Naive thymus-derived CD4-positive, alpha-beta T cell (primary cell): Measurements from ENCODE around the gene LRP6. TPM values are rescaled to one million over a fixed set of nuclear protein-coding genes. Genes with fewer than 3 reads are reported as not detected.

Experiments
- ATAC-seq: fragments of 150-1000 bp; cut with Tn5 transposase; 2 replicates; pipeline ENCODE4 v1.10.0; 2021; ENCODE audit warnings: mild to moderate bottlenecking, moderate library complexity
- CTCF ChIA-PET: fragments of 350-600 bp; sonication (Branson Sonifier 250); formaldehyde crosslinking; loops from one replicate; lab custom pipeline; 2021; ENCODE audit warnings: antibody characterized with exemption; lab: Charles Lee
- POLR2A ChIA-PET: fragments of 350-600 bp; sonication (Branson Sonifier 250); formaldehyde crosslinking; loops from one replicate; lab custom pipeline; 2021; ENCODE audit warnings: antibody characterized with exemption, inconsistent platforms; lab: Charles Lee
- DNase-seq, 9 donors: peaks; one replicate each; pipeline versions ENCODE4 v3.0.0 to v3.0.0-alpha.2; 2020 to 2022; ENCODE audit warnings: mixed read lengths in 1 of 9
- H3K27ac ChIP-seq: one replicate; pipeline ENCODE4 v1.7.0; 2013; ENCODE audit warnings: mild to moderate bottlenecking, low read depth, low read length, moderate library complexity
- H3K27me3 ChIP-seq, 2 donors: one replicate each; pipeline ENCODE4 v1.7.0; 2013; ENCODE audit warnings: low read length in 2 of 2, mild to moderate bottlenecking in 2 of 2, moderate library complexity in 2 of 2; ENCODE audit not compliant: control insufficient read depth in 2 of 2, insufficient read depth in 2 of 2
- H3K36me3 ChIP-seq, 3 experiments: 1 replicate in 2 of 3; 2 replicates in 1 of 3; pipeline ENCODE4 v1.7.0; 2013; ENCODE audit warnings: low read length in 3 of 3, mild to moderate bottlenecking in 3 of 3, moderate library complexity in 1 of 3; ENCODE audit not compliant: insufficient read depth in 3 of 3, control insufficient read depth in 2 of 3
- H3K4me1 ChIP-seq, 2 donors: one replicate each; pipeline ENCODE4 v1.7.0; 2013; ENCODE audit warnings: low read length in 2 of 2, mild to moderate bottlenecking in 2 of 2, moderate library complexity in 1 of 2; ENCODE audit not compliant: control insufficient read depth in 2 of 2, insufficient read depth in 2 of 2
- H3K4me3 ChIP-seq: 2 replicates; pipeline ENCODE4 v1.7.0; 2013; ENCODE audit warnings: mild to moderate bottlenecking, low read length
- H3K9me3 ChIP-seq, 3 experiments: 1 replicate in 2 of 3; 2 replicates in 1 of 3; pipeline ENCODE4 v1.7.0; 2013; ENCODE audit warnings: low read length in 3 of 3; ENCODE audit not compliant: control insufficient read depth in 2 of 3
- H3K27ac Mint-ChIP-seq, 9 donors: one replicate each; pipeline ENCODE4 v1.8.0; 2020 to 2022; ENCODE audit warnings: mixed read lengths in 9 of 9, mild to moderate bottlenecking in 8 of 9, moderate library complexity in 5 of 9, inconsistent platforms in 2 of 9
- H3K27me3 Mint-ChIP-seq, 5 donors: one replicate each; pipeline ENCODE4 v1.8.0; 2021 to 2022; ENCODE audit warnings: mixed read lengths in 5 of 5, mild to moderate bottlenecking in 1 of 5
- H3K36me3 Mint-ChIP-seq, 5 donors: one replicate each; pipeline ENCODE4 v1.8.0; 2020 to 2022; ENCODE audit warnings: mixed read lengths in 5 of 5, mild to moderate bottlenecking in 3 of 5, inconsistent platforms in 1 of 5
- H3K4me1 Mint-ChIP-seq, 7 donors: one replicate each; pipeline ENCODE4 v1.8.0; 2020 to 2022; ENCODE audit warnings: mixed read lengths in 7 of 7, mild to moderate bottlenecking in 3 of 7, inconsistent platforms in 1 of 7
- H3K4me3 Mint-ChIP-seq, 10 donors: one replicate each; pipeline ENCODE4 v1.8.0; 2020 to 2022; ENCODE audit warnings: mild to moderate bottlenecking in 10 of 10, mixed read lengths in 10 of 10, moderate library complexity in 6 of 10, inconsistent platforms in 2 of 10
- H3K9me3 Mint-ChIP-seq, 11 donors: one replicate each; pipeline ENCODE4 v1.8.0; 2020 to 2022; ENCODE audit warnings: mixed read lengths in 11 of 11, mild to moderate bottlenecking in 4 of 11, inconsistent platforms in 1 of 11, moderate library complexity in 1 of 11
- intact Hi-C, 2 donors: fragments of 100-400 bp; cut with micrococcal nuclease; formaldehyde crosslinking; loops; one replicate each; pipeline ENCODE4 v1.15.1; 2023
- polyA plus RNA-seq, 2 donors: library from polyadenylated mRNA; unstranded; fragments of 300-500 nt; fragmentation: Illumina TruSeq; gene quantifications; one replicate each; pipeline ENCODE4 v1.2.3, GENCODE V29; 2021
- total RNA-seq, 6 experiments: library from RNA in 5 of 6; stranded (reverse) in 5 of 6; gene quantifications; 1 replicate in 5 of 6; 2 replicates in 1 of 6; pipeline ENCODE4 v1.2.3 and lab custom pipeline; 2021 to 2026

The LRP6 gene
- total and polyA plus RNA-seq, 7 experiments from 2014 or later, result 1.6 to 12.6 (median 5.2) TPM

DNA sequence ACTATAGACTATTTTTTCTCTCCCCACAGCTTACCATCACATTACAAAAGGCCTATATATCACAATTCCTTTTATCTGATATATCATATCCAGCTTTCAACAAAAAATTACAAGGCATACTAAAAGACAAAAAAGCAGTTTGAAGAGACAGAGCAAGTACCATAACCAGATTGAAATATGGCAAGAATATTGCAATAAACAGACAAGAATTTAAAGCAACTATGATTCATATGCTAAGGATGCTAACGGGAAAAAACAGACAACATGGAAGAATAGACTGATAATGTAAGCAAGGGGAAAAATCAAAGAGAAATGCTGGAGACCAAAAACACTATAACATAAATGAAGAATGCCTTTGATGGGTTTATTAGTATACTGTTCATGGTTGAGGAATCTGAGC lies 40.7 kb downstream of the LRP6 start:
- Histone ChIP-seq H3K36me3 (no peaks in the 10 kb centered on the region), H3K9me3 (peaks cover 0 to 3% (median 0%) of the 10 kb centered on the region in 3 experiments), H3K4me3 (no peak overlapping the region), H3K4me1 (no peaks in the 10 kb centered on the region), H3K27me3 (no peaks in the 10 kb centered on the region), H3K27ac (no peak overlapping the region)
- CTCF ChIA-PET, result no interaction called here
- ATAC-seq, result no peak
- intact Hi-C loops, result no loop called here
- Mint-ChIP-seq H3K36me3 (peaks cover 0 to 16% (median 8%) of the 10 kb centered on the region in 5 donors), H3K4me3 (no peak overlapping the region), H3K27ac (no peak overlapping the region), H3K27me3 (peaks cover 0 to 30% (median 0%) of the 10 kb centered on the region in 5 donors), H3K9me3 (peaks cover 0 to 23% (median 8%) of the 10 kb centered on the region in 11 donors), H3K4me1 (peaks cover 0 to 28% (median 9%) of the 10 kb centered on the region in 7 donors)
- DNase-seq, result no peak
- POLR2A ChIA-PET, result no interaction called here

GRCh38 chr12:12224240-12224940 lies 42.5 kb downstream of the LRP6 start:
- DNase-seq, result no peak
- peaks cover 0 to 28% (median 13%) of the 10 kb centered on the region in 7 donors for H3K4me1 Mint-ChIP-seq
- no peak for ATAC-seq
- no peak overlapping the region for H3K4me3 Mint-ChIP-seq
- Histone ChIP-seq H3K4me1 (no peaks in the 10 kb centered on the region), H3K9me3 (peaks cover 0 to 3% (median 0%) of the 10 kb centered on the region in 3 experiments), H3K27me3 (no peaks in the 10 kb centered on the region), H3K36me3 (no peaks in the 10 kb centered on the region), H3K4me3 (no peak overlapping the region), H3K27ac (no peak overlapping the region)
- intact Hi-C loops, result no loop called here
- peaks cover 0 to 31% (median 0%) of the 10 kb centered on the region in 5 donors for H3K27me3 Mint-ChIP-seq
- peaks cover 0 to 23% (median 8%) of the 10 kb centered on the region in 11 donors for H3K9me3 Mint-ChIP-seq
- peaks cover 0 to 16% (median 8%) of the 10 kb centered on the region in 5 donors for H3K36me3 Mint-ChIP-seq
- ChIA-PET CTCF (no interaction called here), POLR2A (no interaction called here)
- no peak overlapping the region for H3K27ac Mint-ChIP-seq

- POLR2A ChIA-PET, result no interaction called here
- Mint-ChIP-seq H3K27me3 (peaks cover 0 to 37% (median 0%) of the 10 kb centered on the region in 5 donors), H3K36me3 (peaks cover 0 to 11% (median 4%) of the 10 kb centered on the region in 5 donors), H3K27ac (no peak overlapping the region), H3K4me1 (peaks cover 10 to 53% (median 26%) of the 10 kb centered on the region in 7 donors), H3K4me3 (no peak overlapping the region), H3K9me3 (peaks cover 0 to 16% (median 6%) of the 10 kb centered on the region in 11 donors)
- Histone ChIP-seq H3K4me3 (no peak overlapping the region), H3K4me1 (no peaks in the 10 kb centered on the region), H3K36me3 (no peaks in the 10 kb centered on the region), H3K9me3 (peaks cover 0 to 3% (median 0%) of the 10 kb centered on the region in 3 experiments), H3K27me3 (no peaks in the 10 kb centered on the region), H3K27ac (no peak overlapping the region)
- ATAC-seq (no peak), DNase-seq (no peak)
- intact Hi-C loops, result no loop called here
- CTCF ChIA-PET, result no interaction called here
Observed at GRCh38 chr12:12221560-12221959, 45.3 kb downstream of the LRP6 start.

GRCh38 chr12:12219664-12220063 lies 47.2 kb downstream of the LRP6 start:
- Mint-ChIP-seq H3K27ac (no peak overlapping the region), H3K27me3 (peaks cover 0 to 32% (median 0%) of the 10 kb centered on the region in 5 donors), H3K9me3 (peaks cover 0 to 3% (median 0%) of the 10 kb centered on the region in 11 donors), H3K4me3 (peak overlapping the region in 1 of 10 donors; percentile 7), H3K36me3 (peaks cover 0 to 4% (median 0%) of the 10 kb centered on the region in 5 donors), H3K4me1 (peaks cover 13 to 56% (median 31%) of the 10 kb centered on the region in 7 donors)
- ATAC-seq (no peak), DNase-seq (no peak)
- intact Hi-C loops, result loop anchor here in 1 of 2 donors (10.0 kb wide), 1 partner anchor 1305 kb away; no protein-coding TSS in a partner anchor
- no peaks in the 10 kb centered on the region for H3K4me1 ChIP-seq
- no peak overlapping the region for H3K27ac ChIP-seq
- CTCF ChIA-PET, result no interaction called here
- H3K4me3 ChIP-seq, result no peak overlapping the region
- no peaks in the 10 kb centered on the region for H3K9me3 ChIP-seq
- POLR2A ChIA-PET, result no interaction called here
- no peaks in the 10 kb centered on the region for H3K27me3 ChIP-seq
- no peaks in the 10 kb centered on the region for H3K36me3 ChIP-seq

DNA sequence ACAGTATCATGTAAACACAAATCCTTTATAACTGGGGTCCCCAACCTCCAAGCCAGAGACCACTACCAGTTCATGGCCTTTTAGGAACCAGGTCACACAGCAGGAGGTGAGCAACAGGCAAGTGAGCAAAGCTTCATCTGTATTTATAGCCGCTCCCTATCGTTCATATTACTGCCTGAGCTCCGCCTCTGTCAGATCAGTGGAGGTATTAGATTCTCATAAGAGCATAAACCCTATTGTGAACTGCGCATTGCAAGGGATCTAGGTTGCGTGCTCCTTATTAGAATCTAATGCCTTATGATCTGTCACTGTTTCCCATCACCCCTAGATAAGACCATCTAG lies 49.9 kb downstream of the LRP6 start:
- Mint-ChIP-seq H3K36me3 (peaks cover 0 to 4% (median 0%) of the 10 kb centered on the region in 5 donors), H3K4me1 (peaks cover 11 to 62% (median 35%) of the 10 kb centered on the region in 7 donors), H3K4me3 (no peak overlapping the region), H3K9me3 (peaks cover 0 to 3% (median 0%) of the 10 kb centered on the region in 11 donors), H3K27ac (no peak overlapping the region), H3K27me3 (peaks cover 0 to 38% (median 0%) of the 10 kb centered on the region in 5 donors)
- CTCF ChIA-PET, result no interaction called here
- no peak for DNase-seq
- no peaks in the 10 kb centered on the region for H3K27me3 ChIP-seq
- ATAC-seq, result no peak
- H3K27ac ChIP-seq, result no peak overlapping the region
- no peaks in the 10 kb centered on the region for H3K36me3 ChIP-seq
- intact Hi-C loops, result loop anchor here in 1 of 2 donors (10.0 kb wide), 1 partner anchor 1302 kb away; no protein-coding TSS in a partner anchor
- H3K9me3 ChIP-seq, result no peaks in the 10 kb centered on the region
- no peaks in the 10 kb centered on the region for H3K4me1 ChIP-seq
- POLR2A ChIA-PET, result no interaction called here
- H3K4me3 ChIP-seq, result no peak overlapping the region

GRCh38 chr12:12216349-12217017 lies 50.4 kb downstream of the LRP6 start:
- no peak overlapping the region for H3K27ac ChIP-seq
- H3K4me3 Mint-ChIP-seq, result no peak overlapping the region
- H3K36me3 ChIP-seq, result no peaks in the 10 kb centered on the region
- H3K27me3 ChIP-seq, result no peaks in the 10 kb centered on the region
- H3K4me3 ChIP-seq, result no peak overlapping the region
- peak overlapping the region in 1 of 9 donors; percentile 53 for H3K27ac Mint-ChIP-seq
- H3K4me1 ChIP-seq, result no peaks in the 10 kb centered on the region
- intact Hi-C loops, result loop anchor here in 1 of 2 donors (10.0 kb wide), 1 partner anchor 1302 kb away; no protein-coding TSS in a partner anchor
- peaks cover 0 to 3% (median 0%) of the 10 kb centered on the region in 11 donors for H3K9me3 Mint-ChIP-seq
- ATAC-seq, result no peak
- no peaks in the 10 kb centered on the region for H3K9me3 ChIP-seq
- CTCF ChIA-PET, result no interaction called here
- H3K27me3 Mint-ChIP-seq, result peaks cover 0 to 36% (median 0%) of the 10 kb centered on the region in 5 donors
- peaks cover 11 to 64% (median 37%) of the 10 kb centered on the region in 7 donors for H3K4me1 Mint-ChIP-seq
- POLR2A ChIA-PET, result no interaction called here
- no peak for DNase-seq
- H3K36me3 Mint-ChIP-seq, result peaks cover 0 to 4% (median 0%) of the 10 kb centered on the region in 5 donors
